Measurements from ENCODE around the gene LKAAEAR1. TPM values are rescaled to one million over a fixed set of nuclear protein-coding genes. Genes with fewer than 3 reads are reported as not detected.
A peak's percentile ranks its signal among the peaks of the same experiment; 100 is the strongest.

LKAAEAR1 gene
- total RNA-seq, 2 experiments from 2014 or later, result not detected

- H3K4me1 ChIP-seq (ENCODE audit: insufficient read depth, low read length, poor library complexity, severe bottlenecking), result peaks cover 43% of the 10 kb centered on the region
- H3K9me2 ChIP-seq (ENCODE audit: insufficient read depth, low read length), result no peaks in the 10 kb centered on the region
- no peak for DNase-seq (ENCODE audit: low spot score)
- no peak overlapping the region for H3K4me3 ChIP-seq (ENCODE audit: low read depth, low read length, poor library complexity, severe bottlenecking)
- intact Hi-C loops (cut with micrococcal nuclease; ENCODE audit: unreplicated experiment), result no loop called here
- TF ChIP-seq EZH2phosphoT487 (IDR thresholded peaks at IDR 0.05; ENCODE audit: borderline replicate concordance, low read depth, low read length), result no peak
- H4K20me1 ChIP-seq (ENCODE audit: insufficient read depth, low read length), result no peaks in the 10 kb centered on the region
- no TSS peak for BruUV-seq (replicated peaks)
- CTCF ChIA-PET (ENCODE audit: unreplicated experiment), result no interaction called here
- H3K27ac ChIP-seq (ENCODE audit: low read depth, low read length, poor library complexity, severe bottlenecking), result no peak overlapping the region
- H2AFZ ChIP-seq (ENCODE audit: low read length), result no peak overlapping the region
- no peak overlapping the region for H3K4me2 ChIP-seq (ENCODE audit: low read length)
- H3K79me2 ChIP-seq (ENCODE audit: insufficient read depth, low read depth, low read length), result no peaks in the 10 kb centered on the region
- no peaks in the 10 kb centered on the region for H3K9me3 ChIP-seq (ENCODE audit: low read length)
- H3K36me3 ChIP-seq (ENCODE audit: insufficient read depth, low read length), result no peaks in the 10 kb centered on the region
- POLR2A ChIA-PET, result no interaction called here
Measured at GRCh38 chr20:64104667-64105451, 20.7 kb upstream of the LKAAEAR1 start.

- Histone ChIP-seq H2AFZ (ENCODE audit: low read length) (no peak overlapping the region), H3K4me3 (ENCODE audit: low read depth, low read length, poor library complexity, severe bottlenecking) (no peak overlapping the region), H3K36me3 (ENCODE audit: insufficient read depth, low read length) (no peaks in the 10 kb centered on the region), H3K9me3 (ENCODE audit: low read length) (no peaks in the 10 kb centered on the region), H3K79me2 (ENCODE audit: insufficient read depth, low read depth, low read length) (no peaks in the 10 kb centered on the region), H3K27ac (ENCODE audit: low read depth, low read length, poor library complexity, severe bottlenecking) (no peak overlapping the region), H3K4me1 (ENCODE audit: insufficient read depth, low read length, poor library complexity, severe bottlenecking) (peaks cover 50% of the 10 kb centered on the region), H3K9me2 (ENCODE audit: insufficient read depth, low read length) (no peaks in the 10 kb centered on the region), H4K20me1 (ENCODE audit: insufficient read depth, low read length) (no peaks in the 10 kb centered on the region), H3K4me2 (ENCODE audit: low read length) (no peak overlapping the region)
- DNase-seq (ENCODE audit: low spot score), result no peak
- BruUV-seq (replicated peaks), result no TSS peak
- intact Hi-C loops (cut with micrococcal nuclease; ENCODE audit: unreplicated experiment), result no loop called here
- TF ChIP-seq EZH2phosphoT487 (IDR thresholded peaks at IDR 0.05; ENCODE audit: borderline replicate concordance, low read depth, low read length) (no peak), CTCF (conservative IDR thresholded peaks at IDR 0.05; ENCODE audit: low read length) (no peak)
- ChIA-PET CTCF (ENCODE audit: unreplicated experiment) (no interaction called here), POLR2A (no interaction called here)
Measured at GRCh38 chr20:64103871-64104666, 19.9 kb upstream of the LKAAEAR1 start.

GRCh38 chr20:64102647-64103354 is 18.6 kb upstream of the LKAAEAR1 start:
- Histone ChIP-seq H3K36me3 (ENCODE audit: insufficient read depth, low read length) (no peaks in the 10 kb centered on the region), H3K9me3 (ENCODE audit: low read length) (no peaks in the 10 kb centered on the region), H2AFZ (ENCODE audit: low read length) (peak overlapping the region; percentile 67; the same call in 1 of the 2 replicates), H3K27ac (ENCODE audit: low read depth, low read length, poor library complexity, severe bottlenecking) (no peak overlapping the region), H3K9me2 (ENCODE audit: insufficient read depth, low read length) (no peaks in the 10 kb centered on the region), H3K4me2 (ENCODE audit: low read length) (peak overlapping the region; percentile 71), H3K4me1 (ENCODE audit: insufficient read depth, low read length, poor library complexity, severe bottlenecking) (peaks cover 46% of the 10 kb centered on the region), H4K20me1 (ENCODE audit: insufficient read depth, low read length) (no peaks in the 10 kb centered on the region), H3K79me2 (ENCODE audit: insufficient read depth, low read depth, low read length) (no peaks in the 10 kb centered on the region), H3K4me3 (ENCODE audit: low read depth, low read length, poor library complexity, severe bottlenecking) (peak overlapping the region; percentile 65)
- BruUV-seq (replicated peaks), result no TSS peak
- intact Hi-C loops (cut with micrococcal nuclease; ENCODE audit: unreplicated experiment), result no loop called here
- ChIA-PET CTCF (ENCODE audit: unreplicated experiment) (interaction anchor here (0.6 kb wide), 2 partner anchors 43 to 140 kb away, joined by 4 to 6 read pairs; no protein-coding TSS in a partner anchor), POLR2A (no interaction called here)
- no peak for TF ChIP-seq EZH2phosphoT487 (IDR thresholded peaks at IDR 0.05; ENCODE audit: borderline replicate concordance, low read depth, low read length)
- no peak for TF ChIP-seq CTCF (conservative IDR thresholded peaks at IDR 0.05; ENCODE audit: low read length)
- DNase-seq (ENCODE audit: low spot score), result peak; percentile 33

Measured in OCI-LY7 (cell line).